Breast epithelium (tissue), 3 donors: ENCODE results near the gene MCAM.

Experiments used
- POLR2A ChIP-seq: fragments of 450-650 bp; IDR thresholded peaks from one replicate; pipeline ENCODE4 v1.6.1; 2016; ENCODE audit warnings: antibody characterized with exemption, mild to moderate bottlenecking, moderate library complexity
- POLR2AphosphoS5 ChIP-seq, 3 donors: sonication (generic); formaldehyde crosslinking; IDR thresholded peaks; one replicate each; pipeline ENCODE4 v1.6.1; 2017; ENCODE audit warnings: antibody characterized with exemption in 3 of 3
- TF ChIP-seq, protein P1 (sequence below), 3 donors: fragments of 450-650 bp; IDR thresholded peaks; one replicate each; pipeline ENCODE4 v1.5.1; 2016 to 2017; ENCODE audit warnings: antibody characterized with exemption in 3 of 3, mild to moderate bottlenecking in 3 of 3, moderate library complexity in 3 of 3

- TF ChIP-seq, protein P1, sequence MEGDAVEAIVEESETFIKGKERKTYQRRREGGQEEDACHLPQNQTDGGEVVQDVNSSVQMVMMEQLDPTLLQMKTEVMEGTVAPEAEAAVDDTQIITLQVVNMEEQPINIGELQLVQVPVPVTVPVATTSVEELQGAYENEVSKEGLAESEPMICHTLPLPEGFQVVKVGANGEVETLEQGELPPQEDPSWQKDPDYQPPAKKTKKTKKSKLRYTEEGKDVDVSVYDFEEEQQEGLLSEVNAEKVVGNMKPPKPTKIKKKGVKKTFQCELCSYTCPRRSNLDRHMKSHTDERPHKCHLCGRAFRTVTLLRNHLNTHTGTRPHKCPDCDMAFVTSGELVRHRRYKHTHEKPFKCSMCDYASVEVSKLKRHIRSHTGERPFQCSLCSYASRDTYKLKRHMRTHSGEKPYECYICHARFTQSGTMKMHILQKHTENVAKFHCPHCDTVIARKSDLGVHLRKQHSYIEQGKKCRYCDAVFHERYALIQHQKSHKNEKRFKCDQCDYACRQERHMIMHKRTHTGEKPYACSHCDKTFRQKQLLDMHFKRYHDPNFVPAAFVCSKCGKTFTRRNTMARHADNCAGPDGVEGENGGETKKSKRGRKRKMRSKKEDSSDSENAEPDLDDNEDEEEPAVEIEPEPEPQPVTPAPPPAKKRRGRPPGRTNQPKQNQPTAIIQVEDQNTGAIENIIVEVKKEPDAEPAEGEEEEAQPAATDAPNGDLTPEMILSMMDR (IDR thresholded peaks at IDR 0.05) = no peak
- TF ChIP-seq POLR2AphosphoS5 (IDR thresholded peaks at IDR 0.05) (no peak), POLR2A (no peak)
These were observed 9.7 kb downstream of the MCAM start for GRCh38 chr11:119307219-119307618.
